ENCODE data around the gene TRIM52.
"Not testable (repeated sequence)": the region's sequence is repeated elsewhere in the genome, so short reads cannot be mapped to it uniquely, and the experiment has no call there.

TRIM52 gene

DNA sequence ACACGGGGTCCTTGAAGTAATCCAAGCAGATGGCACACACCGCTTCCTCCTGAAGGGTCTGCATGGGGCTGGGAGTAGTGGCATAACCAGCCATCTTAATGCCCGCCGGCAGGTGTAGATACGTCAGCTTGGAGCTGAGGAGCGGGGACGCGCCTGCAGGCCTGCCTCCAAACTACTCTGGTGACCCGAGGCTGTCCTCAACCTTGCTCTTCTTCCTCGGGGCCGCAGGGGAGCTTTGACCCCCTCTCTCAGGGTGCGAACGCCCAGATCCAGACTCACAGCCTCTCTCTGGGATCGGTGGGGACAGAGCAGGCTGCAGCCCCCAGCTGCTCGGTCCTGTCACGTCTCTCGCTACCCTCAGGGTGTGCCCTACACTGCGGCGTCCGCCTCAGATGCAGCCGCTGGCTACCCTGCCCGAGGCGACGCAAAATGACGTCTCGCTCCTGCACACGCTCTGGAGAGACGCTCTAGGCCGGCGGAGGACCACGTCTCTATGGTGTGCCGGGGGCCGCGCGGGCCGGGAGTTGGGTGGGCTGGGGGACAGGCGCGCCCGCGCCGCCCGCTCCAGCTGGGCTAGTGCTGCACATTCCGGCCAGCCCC lies at the start of gene TRIM52:
Gene TRIM52, minus strand, starts transcription at position 424 of the 600 bp plus-strand sequence. Its CDS starts 330 bp downstream, at position 94.
- peak; percentile 90 for DNase-seq (ENCODE audit: low spot score)

DNA sequence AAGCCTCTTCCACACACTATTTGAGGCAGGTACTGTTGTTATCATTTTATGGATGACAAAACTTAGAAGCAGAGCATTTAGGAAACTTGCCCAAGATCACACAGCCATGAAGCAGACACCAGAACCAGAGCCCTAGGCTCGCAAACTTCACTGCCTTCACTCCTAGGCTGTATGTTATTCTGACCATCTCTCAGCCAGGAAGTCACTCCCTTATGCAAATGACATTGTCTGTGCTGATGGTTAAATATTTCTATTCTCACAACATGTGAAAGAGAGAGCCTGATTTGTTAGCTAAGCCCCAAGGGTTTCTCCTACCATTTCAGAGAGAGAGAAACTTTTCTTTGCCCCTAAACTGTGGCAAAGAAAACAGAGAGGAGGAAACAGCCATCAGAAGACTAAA lies 26.4 kb upstream of the TRIM52 start:
- DNase-seq (ENCODE audit: low spot score) = not testable (repeated sequence)

DNA sequence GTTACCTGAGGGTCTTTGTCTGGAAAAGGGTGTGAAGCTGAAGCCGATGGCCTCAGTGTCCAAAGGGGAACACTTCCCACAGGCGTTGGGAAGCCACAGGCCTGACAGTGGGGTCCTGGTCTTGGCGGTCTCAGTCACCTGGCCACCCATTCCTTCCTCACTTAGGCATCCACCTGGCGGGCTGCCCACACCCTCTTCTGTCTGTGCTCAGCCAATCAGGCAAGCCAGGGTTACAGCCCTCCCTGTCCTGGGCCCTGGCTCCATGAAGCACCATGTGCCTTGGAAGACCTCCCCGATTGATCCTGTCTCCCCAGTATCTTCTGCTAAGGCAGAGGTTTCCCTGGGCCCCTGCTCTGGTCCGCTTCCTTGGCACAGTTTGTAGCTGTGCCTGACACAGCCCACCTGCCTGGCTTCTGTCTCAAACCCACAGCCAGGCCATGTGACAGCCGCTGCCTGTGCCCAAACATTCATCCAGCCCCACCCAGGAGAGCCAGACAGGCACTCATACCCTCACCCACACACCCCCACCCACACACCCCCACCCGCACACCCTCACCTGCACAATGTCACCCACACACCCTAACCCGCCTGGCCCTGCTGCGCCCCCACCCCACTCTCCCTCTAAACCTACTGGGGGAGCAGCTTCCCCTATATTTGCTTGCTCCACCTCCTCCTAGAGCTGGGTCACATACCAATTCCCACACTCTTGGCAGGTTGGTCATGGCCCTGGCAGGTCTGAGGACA lies 25.2 kb upstream of the TRIM52 start:
- not testable (repeated sequence) for DNase-seq (ENCODE audit: low spot score)

DNA sequence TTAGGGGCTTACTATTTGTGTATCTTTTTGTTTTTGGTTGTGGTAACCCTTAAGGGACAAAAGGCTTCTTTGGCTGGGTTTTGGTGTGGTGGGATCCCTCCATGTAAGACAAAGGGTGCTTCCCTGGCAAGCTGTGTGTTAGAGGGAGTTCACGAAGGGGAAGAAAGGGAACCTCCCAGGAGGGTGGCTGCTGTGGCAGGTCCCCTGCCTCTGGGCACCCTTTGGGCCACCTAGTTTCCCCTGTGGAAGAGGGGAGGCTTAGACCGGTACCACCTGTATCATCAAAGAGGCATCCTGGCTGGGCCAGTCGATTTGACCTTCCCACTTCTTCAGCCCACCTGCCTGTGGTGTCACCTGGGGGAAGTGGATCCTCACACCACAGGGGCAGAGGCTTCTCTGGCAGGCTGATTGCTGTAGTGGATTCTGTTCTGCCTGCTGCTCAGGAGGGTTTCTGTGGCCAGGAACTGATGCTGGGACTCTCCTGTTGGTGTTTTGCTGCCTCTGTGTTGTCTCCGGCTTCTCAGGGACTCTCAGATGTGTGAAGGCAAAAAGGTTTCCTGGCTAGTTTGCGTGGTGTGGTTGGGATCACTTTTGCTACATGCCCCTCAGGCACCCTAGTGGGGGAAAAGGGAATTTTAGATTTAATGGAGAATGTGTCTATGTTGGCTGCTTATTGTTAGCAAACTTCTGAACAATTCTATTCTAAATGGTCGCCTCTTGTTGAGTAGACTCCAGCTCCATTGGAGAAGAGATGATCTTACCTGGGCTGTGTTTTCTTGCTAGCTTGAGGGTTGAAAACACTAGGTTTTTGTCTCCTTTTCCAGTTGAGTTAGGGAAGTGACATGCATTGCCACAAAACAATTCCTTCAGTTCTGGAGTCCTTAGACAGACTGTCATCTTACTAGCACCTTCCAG lies 23.2 kb upstream of the TRIM52 start:
- DNase-seq (ENCODE audit: low spot score) = not testable (repeated sequence)

DNA sequence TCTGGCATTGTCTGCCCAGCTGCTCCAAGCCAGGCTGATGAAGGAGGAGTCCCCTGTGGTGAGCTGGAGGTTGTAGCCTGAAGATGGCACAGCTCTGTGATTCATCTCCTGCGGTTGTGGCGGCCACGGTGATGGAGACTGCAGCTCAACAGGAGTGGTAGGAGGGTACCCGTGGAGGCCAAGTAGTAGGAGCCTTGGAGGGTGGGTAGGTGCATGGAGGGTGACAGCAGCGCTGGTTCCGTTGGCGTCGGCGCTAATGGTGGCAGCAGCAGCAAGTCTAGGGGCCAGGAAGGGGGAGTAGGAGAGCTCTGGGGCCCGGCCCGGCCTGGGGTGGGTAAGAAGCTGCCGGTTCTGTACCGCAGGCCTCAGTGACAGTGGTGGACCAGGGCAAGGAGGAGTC lies 22.4 kb upstream of the TRIM52 start:
- DNase-seq (ENCODE audit: low spot score) = no peak

DNA sequence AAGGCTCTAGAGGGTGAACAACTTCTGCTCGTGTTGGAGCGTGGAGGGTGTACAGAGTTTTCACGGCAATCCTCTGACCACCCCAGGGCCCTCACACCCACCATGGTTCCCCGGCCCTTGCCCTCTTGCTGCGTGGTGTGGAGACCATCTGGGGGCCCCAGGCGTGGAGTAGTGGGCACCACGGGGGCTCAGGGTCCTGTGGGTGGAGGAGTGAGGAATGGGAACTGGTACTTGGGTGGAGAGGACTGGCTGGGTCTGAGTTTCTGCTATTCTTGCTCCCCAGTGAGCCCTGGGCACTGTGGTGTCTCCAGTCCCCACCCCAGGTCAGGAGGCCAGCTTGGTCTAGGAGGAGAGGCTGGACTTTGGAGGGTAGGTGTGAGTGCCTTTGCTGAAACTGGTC lies 21.9 kb upstream of the TRIM52 start:
- no peak for DNase-seq (ENCODE audit: low spot score)

DNA sequence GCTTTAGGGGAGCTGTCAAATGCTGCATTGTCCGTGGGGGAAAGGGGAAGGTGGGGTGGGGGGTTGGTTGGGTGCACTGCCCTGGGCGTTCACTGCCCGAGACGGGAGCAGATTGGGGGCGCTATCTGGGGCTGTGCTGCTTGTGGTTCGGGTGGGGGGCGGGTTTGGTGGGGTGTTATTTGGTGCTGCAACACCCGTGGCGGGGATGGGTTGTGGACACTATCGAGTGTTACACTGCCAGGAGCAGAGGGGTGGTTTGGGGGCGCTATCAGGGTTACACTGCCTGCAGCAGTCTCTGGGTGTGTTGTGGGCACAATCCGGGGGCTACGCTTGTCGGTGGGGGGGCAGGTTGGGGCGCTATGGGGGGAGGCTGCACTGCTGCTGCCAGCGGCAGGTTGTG lies 21.5 kb upstream of the TRIM52 start:
- DNase-seq (ENCODE audit: low spot score) = not testable (repeated sequence)

DNA sequence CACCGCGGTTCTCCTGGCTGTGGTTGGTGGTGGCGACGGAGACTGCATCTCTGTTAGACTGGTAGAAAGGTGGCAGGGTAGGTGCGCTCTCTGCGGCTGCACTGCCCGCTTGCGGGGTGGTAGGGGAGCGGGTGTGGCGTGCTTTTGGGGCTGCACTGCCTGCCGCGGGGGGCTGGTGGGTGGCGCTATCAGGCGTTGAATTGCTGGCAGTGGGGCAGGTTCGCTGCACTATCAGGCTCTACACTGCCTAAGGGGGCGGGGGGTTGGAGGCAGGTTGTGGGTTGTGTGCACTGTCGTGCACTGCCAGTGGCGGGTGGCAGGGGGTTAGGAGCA lies 21.0 kb upstream of the TRIM52 start:
- DNase-seq (ENCODE audit: low spot score) = no peak

DNA sequence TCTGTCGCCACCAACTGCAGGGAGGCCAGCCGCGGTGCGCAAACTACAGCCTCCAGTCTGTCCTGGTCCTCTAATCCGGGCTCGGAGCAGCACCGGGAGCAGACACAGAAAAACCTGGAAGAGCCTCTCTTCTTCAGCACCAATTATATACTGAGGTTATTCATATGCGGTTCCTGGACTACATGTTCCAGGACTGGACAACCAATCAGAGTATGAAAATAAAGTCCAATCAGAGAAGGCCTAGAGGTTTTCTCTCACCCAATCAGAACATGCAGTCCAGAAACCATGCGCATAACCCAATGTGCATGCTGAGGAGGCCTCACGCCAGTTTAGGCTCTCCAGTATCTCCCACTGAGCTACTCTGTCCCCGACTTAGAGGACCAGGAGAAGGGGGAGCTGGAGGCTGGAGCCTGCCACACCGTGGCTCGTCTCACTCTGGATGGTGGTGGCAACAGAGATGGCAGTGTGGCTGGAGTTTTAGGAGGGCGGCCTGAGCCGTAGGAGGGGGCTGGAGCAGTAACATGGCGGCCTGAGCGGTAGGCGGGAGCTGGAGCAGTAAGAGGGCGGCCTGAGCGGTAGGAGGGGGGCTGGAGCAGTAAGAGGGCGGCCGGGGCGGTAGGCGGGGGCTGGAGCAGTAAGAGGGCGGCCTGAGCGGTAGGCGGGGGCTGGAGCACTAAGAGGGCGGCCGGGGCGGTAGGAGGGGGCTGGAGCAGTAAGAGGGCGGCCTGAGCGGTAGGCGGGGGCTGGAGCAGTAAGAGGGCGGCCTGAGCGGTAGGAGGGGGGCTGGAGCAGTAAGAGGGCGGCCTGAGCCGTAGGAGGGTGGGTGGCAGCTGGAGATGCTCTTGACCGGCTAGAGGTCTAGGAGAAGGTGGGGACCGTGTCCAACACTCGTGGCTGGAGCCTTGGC lies 20.4 kb upstream of the TRIM52 start:
- no peak for DNase-seq (ENCODE audit: low spot score)

DNA sequence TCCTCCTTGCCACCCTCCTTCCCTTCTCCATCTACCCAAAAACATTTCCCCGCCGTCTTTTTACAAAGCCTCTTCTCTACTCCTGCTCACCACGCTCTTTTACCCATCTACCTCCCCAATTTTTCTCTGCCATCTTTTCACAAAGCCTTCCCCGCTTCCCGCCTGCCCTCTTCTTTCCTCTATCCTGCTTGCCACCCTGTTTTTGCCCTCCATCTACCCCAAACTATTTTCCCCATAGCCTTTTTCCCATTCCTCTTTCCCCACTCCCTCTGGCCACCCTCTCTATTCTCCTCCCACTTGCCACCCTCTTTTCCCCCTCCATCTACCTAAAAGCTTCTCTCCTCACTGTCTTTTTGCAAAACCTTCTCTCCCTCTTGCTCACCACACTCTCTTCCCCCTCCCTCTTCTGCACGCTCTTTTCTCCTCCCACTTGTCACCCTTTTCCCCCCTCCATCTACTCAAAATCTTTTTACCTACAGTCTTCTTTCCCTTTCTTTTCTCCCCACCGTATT lies 19.4 kb upstream of the TRIM52 start:
- DNase-seq (ENCODE audit: low spot score) = no peak

DNA sequence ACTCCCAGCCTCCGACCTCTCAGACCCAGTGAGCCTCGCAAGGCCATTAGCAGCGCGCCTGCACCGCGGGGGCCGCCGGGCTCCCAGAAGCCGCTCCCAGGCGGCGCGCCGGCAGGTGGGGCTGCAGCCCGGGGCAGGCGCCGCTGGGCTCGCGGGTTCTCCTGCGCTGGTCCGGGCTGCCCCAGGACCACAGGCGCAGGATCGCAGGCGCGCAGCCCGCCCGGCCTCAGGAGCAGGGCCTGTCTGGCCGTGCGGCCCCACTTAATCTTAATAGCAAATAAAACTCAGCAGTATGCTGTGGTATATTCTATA lies 12.4 kb upstream of the TRIM52 start:
- DNase-seq (ENCODE audit: low spot score) = not testable (repeated sequence)

DNA sequence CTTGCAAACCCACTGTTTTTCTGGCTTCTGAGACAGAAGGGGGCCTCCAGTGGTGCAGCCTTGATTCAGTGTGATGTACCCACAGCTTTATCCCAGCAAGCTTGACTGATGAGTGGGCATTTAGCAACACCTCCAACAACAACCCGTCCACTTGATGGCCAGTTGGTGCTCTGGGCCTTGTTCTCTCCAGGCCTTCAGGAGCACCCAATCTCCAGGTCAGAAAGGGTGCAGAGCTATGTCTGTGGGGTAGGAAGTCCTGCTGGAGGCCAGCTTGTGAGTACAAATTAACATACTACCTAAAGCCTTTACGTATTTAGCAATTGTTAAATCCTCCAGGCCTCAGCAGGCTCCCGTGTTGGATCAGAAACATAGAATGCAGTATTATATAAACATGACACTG lies 10.1 kb upstream of the TRIM52 start:
- DNase-seq (ENCODE audit: low spot score) = no peak

DNA sequence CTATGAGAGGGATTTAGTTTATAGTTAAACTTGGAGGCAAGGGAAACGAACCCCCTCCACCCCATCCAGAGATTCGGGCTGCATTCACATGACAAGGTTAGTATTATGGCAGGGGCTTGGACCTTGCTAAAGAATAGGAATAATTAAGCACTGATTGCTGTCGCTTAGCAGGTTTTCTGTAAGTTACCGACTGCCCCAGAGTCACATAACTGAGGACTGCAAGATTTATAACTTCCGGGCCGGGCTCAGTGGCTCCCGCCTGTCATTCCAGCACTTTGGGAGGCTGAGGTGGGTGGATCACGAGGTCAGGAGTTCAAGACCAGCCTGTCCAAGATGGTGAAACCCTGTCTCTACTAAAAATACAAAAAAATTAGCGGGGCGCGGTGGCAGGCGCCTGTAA lies 7.0 kb upstream of the TRIM52 start:
- DNase-seq (ENCODE audit: low spot score) = not testable (repeated sequence)

DNA sequence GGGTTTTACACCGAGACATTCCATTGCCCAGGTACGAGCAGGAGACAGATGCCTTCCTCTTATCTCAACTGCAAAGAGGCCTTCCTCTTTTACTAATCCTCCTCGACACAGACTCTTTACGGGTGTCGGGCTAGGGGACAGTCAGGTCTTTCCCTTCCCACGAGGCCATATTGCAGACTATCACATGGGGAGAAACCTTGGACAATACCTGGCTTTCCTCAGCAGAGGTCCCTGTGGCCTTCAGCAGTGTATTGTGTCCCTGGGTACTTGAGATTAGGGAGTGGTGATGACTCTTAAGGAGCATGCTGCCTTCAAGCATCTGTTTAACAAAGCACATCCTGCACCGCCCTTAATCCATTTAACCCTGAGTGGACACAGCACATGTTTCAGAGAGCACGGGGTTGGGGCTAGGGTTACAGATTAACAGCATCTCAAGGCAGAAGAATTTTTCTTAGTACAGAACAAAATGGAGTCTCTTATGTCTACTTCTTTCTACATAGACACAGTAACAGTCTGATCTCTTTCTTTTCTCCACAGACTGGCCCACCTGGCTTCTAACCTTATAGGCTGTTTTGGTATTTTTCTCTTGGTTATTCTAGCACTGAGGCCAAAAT lies 6.5 kb upstream of the TRIM52 start:
- not testable (repeated sequence) for DNase-seq (ENCODE audit: low spot score)

DNA sequence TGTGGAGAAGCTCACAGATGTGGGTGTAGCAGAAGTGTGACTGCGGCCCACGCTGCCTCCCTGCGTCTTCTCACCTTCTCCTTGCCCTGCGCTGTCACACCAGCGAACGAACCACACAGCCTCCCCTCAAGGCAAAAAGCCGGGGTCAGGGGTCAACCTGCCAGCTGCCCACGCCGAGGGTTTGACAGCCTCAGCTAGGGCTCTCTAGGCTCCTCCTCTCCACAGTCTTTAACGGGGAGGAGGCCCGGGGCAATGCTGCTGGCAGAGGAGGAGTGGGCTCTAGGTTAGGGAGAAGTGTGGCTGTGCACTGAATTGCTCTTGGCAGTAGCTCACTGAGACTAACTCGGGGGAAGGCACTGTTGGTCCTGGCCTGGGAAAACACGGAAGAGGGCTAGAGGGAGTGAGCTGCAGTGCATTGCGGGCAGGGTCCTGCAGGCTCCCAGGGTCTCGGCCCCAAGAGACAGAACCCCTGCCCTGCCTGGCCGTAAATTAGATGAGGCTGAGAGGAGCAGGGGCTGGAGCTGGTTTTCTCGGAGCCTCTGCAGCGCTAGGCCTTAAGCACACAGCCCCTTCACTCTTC lies 4.2 kb upstream of the TRIM52 start:
- DNase-seq (ENCODE audit: low spot score) = no peak

DNA sequence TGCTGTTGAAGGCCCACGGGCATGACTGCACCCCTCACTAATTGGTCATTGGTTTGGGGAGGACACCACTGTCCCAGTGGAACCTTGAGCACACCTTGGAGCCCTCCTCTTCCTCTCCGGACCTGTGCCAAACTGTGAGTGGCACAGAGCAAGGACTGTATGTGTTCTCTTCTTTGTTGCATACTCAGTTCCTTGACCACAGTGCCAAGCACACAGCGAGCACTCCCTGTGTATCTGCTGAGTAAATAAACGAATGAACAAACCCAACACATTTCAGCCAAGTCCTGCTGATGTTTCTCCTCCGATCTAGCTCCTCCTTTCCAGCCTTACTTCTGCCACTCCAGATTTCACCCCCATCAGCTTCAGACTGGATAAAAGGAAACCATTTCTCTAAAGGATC lies 2.7 kb upstream of the TRIM52 start:
- no peak for DNase-seq (ENCODE audit: low spot score)

DNA sequence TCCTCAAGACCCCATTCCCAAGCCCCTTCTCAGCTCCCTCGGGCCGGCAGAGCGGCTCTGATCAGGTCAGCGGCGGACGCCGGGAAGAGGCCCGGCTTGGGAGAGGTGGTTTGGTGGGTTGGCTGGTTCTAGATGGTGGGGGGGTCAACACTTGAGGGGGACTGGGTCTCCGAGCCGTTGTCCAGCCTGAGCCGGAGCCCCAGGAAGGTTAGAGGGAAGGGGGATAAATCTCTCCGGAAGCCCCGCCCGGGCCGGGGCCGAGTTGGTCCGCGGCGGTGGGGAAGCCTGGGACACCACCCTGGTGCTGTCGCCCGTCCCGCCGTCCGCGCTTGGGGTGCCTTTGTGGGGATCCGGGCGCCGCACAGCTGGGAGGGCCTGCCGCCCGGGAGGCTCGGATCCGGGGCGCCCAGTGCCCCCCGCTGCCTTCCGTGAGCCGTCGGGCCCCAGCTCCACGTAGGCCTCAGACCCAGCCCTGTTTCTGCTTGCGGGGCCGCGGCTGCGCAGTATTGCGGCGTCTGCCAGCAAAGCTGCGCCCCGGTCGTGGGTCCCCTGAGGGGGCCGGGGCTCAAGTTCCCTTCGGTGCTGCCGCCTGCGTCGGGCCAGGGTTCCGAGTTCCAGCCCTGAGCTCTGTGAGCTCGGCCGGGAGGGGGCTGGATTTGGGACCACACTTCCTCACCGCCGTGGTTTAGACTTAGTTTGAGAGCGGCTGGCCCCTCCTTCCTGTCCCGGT lies 542 bp upstream of the TRIM52 start:
- DNase-seq (ENCODE audit: low spot score) = peak; percentile 70

DNA sequence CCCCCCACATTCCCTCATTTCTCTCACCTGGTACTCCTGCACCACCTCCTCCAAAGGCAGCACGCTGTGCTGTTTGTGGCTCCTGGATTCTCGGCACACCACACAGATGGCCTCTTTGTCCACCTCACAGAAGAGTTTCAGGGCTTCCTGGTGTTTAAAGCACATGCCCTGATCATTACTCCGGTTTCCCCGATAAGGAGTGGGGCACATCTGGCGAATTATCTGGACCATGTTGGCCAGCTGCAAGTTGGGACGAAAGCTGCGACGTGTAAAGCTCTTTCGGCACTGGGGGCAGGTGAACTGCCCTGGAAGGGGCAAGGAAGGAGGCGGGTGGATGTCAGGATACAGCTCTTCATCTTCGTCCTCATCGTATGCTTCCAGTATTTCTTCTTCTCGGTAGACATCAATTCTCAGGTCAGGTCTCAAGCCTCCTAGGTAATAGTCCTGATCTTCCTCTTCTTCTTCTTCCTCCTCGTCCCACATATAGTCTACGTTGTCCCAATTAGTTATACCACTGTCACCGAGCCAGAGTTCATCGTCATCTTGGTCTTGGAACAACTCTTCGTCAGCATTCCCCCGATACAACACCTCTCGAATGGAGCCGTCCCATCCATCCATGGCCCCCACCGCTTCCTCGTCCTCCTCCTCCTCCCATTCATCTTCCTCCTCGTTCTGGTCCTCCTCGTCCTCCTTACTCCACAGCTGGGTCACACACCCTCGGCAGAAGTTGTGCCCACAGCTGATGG lies 796 bp downstream of the TRIM52 start:
- no peak for DNase-seq (ENCODE audit: low spot score)

DNA sequence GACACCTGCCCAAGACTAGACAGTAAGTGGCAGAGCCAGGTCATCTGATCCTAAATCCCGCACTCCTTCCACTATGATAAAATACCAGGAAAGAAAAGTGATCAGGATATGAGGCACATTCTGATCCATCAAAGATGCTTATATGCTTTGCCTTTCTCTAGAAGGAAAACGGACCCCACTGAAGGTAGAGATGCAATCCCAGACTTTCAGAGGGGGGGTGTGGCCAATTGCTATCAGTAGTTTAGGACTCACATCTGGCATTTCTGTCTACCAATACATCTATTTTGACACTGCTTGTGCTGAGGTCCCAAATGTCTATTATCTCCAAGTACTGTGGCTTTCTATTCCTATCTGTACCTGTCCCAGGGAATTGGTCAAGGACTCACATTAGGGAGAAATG lies 1.7 kb downstream of the TRIM52 start:
- no peak for DNase-seq (ENCODE audit: low spot score)

DNA sequence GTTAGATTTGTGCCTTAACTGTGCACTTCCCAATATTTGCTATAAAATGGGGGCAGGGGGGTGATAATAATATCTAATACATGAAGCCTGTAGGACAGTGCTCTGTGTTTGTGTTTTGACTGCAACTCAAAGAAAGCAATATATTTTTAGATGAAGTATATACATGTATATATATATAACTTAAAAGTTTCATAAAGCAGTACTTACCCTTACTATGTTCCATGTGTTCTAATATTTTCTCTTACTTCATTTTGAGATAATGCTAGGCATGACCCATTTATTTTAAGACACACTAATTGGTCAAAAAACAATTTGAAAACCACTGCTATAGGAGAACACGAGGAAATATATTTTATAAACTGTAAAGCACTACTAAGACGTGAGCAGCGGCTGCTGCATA lies 2.4 kb downstream of the TRIM52 start:
- DNase-seq (ENCODE audit: low spot score) = no peak
